ENCODE data around the gene FARP2.

- TF ChIP-seq CTCF (IDR thresholded peaks at IDR 0.05; ENCODE audit: low read depth, low read length): no peak
- TF ChIP-seq EZH2phosphoT487 (IDR thresholded peaks at IDR 0.05; ENCODE audit: low read depth): no peak
Observed at GRCh38 chr2:241514986-241515737, 159.1 kb downstream of the FARP2 start.
